Dermis lymphatic vessel endothelial cell (primary cell): ENCODE results near the gene GPR15LG. TPM values are rescaled to one million over a fixed set of nuclear protein-coding genes. Genes with fewer than 3 reads are reported as not detected.

ENCODE experiments used
- total RNA-seq: library from RNA; depleted of rRNA; stranded (reverse); fragments of >200 nt; gene quantifications from 2 replicates; pipeline ENCODE4 v1.2.1, GENCODE V29; 2014

GPR15LG gene
- total RNA-seq, result not detected in 2 replicates

GRCh38 chr10:84173501-84173929 lies at the start of gene GPR15LG:
Gene GPR15LG, plus strand, starts transcription at chr10:84173801. Its CDS starts 51 bp downstream, at chr10:84173852.

DNA sequence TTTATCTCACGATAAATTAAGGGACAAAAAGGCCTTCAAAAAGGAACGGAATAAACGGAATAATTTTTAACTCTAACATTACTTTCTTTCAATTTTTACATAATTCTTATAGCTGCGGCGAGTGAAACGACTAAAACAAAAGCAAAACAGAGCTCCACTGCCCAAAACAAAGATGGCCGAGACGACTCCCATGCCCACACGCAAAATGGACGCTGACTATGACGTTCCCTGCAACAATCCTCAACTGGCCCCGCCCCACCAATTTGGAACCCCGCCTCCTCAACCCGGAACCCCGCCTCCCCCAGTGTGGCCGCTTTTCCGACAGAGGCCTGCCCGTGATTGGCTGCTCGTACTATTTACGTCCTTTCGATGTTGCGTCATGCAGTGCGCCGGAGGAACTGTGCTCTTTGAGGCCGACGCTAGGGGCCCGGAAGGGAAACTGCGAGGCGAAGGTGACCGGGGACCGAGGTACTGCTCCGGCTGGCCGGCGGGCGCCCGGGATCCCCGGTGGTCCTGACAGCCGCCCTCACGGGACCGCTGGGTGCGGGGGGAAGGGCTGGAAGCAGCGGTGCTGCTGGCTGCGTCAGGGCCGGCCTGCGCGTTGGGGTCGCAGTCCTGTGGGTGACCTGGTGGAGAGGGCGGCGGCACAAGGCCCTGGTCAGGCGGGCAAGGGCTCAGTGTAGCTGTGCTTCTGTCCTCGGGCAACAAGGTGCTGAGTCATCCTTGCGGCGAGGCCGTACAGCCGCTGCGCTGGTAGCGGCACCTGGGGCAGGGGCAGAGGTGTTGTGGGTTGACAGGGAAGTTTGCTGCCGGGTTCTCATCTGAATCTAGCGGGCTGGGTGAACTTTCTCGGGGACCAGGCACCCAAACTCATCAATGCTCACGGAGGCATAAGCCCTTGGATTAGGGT lies 34.2 kb upstream of the GPR15LG start, which contains the start of gene GHITM:
Gene GHITM, plus strand, starts transcription at position 384 of the 910 bp plus-strand sequence. CDS start 1,992 bp downstream, outside the sequence.

GRCh38 chr10:84194424-84195043 lies 20.9 kb downstream of the GPR15LG start, which contains the start of gene CDHR1:
Gene CDHR1, plus strand, starts transcription at chr10:84194537. Its CDS starts 224 bp downstream, at chr10:84194761.

DNA sequence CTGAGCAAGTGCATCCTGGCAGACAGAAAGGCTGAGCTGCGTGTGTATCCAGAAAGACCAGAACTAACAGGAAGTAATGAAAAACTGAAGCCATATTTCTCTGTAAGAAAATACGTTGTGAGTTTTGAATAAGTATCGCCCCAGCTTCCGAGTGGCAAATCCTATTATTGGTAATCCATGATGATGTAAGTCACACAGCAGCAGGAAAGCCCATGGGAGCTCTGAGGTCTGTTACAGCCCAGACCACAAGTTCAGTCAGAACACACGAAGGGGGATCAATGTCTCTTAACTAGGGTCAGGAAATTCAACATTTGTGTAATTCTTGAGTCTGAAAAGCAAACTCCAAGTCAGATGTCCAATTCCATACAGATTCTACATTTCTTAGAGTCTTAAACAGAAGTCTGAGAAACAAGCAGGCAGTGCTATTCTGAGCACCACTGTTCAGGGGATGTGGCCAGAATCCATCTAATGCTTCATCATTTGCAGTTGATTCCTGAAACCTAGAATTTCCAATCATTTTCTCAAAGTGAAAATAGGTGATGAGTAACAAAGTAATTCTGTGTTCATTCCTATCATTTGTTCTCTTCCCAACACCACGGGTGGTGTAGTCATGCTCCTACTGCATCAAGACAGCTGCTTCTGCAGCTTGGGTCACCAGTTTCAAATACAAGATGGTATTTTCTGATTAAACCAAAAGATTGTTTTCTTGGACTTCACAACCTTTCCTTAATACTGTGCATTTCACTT lies 52.0 kb downstream of the GPR15LG start, which contains the start of gene LRIT2:
Gene LRIT2, minus strand, starts transcription at position 118 of the 747 bp plus-strand sequence. Its CDS starts 24 bp downstream, at position 94.

Other genes with a start within 250 kb of the GPR15LG start
- 190 and 194 TPM in 2 replicates for gene GHITM, start 34.3 kb upstream of the GPR15LG start, total RNA-seq
- under 0.01 and 0.09 TPM in 2 replicates for gene CDHR1, start 20.7 kb downstream of the GPR15LG start, total RNA-seq
- not detected in 2 replicates for gene LRIT2, start 51.7 kb downstream of the GPR15LG start, total RNA-seq
- gene LRIT1, start 67.7 kb downstream of the GPR15LG start, total RNA-seq, result not detected in 2 replicates
- gene RGR, start 71.3 kb downstream of the GPR15LG start, total RNA-seq, result not detected in 2 replicates
- 20.2 and 27.7 TPM in 2 replicates for gene CCSER2, start 154.8 kb downstream of the GPR15LG start, total RNA-seq